Kidney (tissue), 14 donors: ENCODE data around the gene BCL6. TPM values are rescaled to one million over a fixed set of nuclear protein-coding genes. Genes with fewer than 3 reads are reported as not detected.

Experiments used
- DNase-seq, 5 donors: peaks; one replicate each; pipeline ENCODE4 v3.0.0-alpha.2; 2013 to 2020
- FAIRE-seq: peaks from 2 replicates; lab custom pipeline; 2012; peaks lifted over from hg19 to GRCh38; lab: Jason Lieb, UNC
- H3K27ac ChIP-seq, 2 donors: one replicate each; pipeline ENCODE4 v1.7.0; 2013; ENCODE audit warnings: low read depth in 2 of 2, low read length in 2 of 2, inconsistent platforms in 1 of 2
- H3K27me3 ChIP-seq: one replicate; pipeline ENCODE4 v1.7.1; 2013; ENCODE audit warnings: low read length, inconsistent platforms; ENCODE audit not compliant: control insufficient read depth, insufficient read depth
- H3K36me3 ChIP-seq, 3 donors: one replicate each; pipeline versions ENCODE4 v1.7.0 to v1.7.1; 2013; ENCODE audit warnings: low read length in 3 of 3, control low read depth in 1 of 3, inconsistent platforms in 1 of 3; ENCODE audit not compliant: insufficient read depth in 3 of 3, control insufficient read depth in 2 of 3
- H3K4me1 ChIP-seq, 3 donors: one replicate each; pipeline versions ENCODE4 v1.7.0 to v1.7.1; 2013; ENCODE audit warnings: low read length in 3 of 3, inconsistent platforms in 1 of 3, low read depth in 1 of 3; ENCODE audit not compliant: control insufficient read depth in 2 of 3, insufficient read depth in 2 of 3
- H3K4me3 ChIP-seq, 3 donors: one replicate each; pipeline versions ENCODE4 v1.7.0 to v1.8.1; 2013; ENCODE audit warnings: low read length in 3 of 3, control low read depth in 1 of 3, inconsistent platforms in 1 of 3
- H3K9ac ChIP-seq, 3 donors: one replicate each; pipeline versions ENCODE4 v1.7.0 to v1.7.1; 2013; ENCODE audit warnings: low read length in 3 of 3, control low read depth in 1 of 3, inconsistent platforms in 1 of 3
- H3K9me3 ChIP-seq, 3 donors: one replicate each; pipeline versions ENCODE4 v1.7.0 to v1.7.1; 2013; ENCODE audit warnings: low read length in 3 of 3, control low read depth in 1 of 3, inconsistent platforms in 1 of 3; ENCODE audit not compliant: control insufficient read depth in 2 of 3, insufficient read depth in 1 of 3
- intact Hi-C: fragments of 100-400 bp; cut with DNase I; formaldehyde crosslinking; loops from one replicate; pipeline ENCODE4 v1.11.1; 2022
- polyA plus RNA-seq: library from polyadenylated mRNA; stranded (reverse); fragments of 350-450 nt; fragmentation: Illumina TruSeq; extraction: RNeasy Lipid Tissue Mini Kit (QIAGEN cat#74804); gene quantifications from one replicate; pipeline ENCODE4 v1.2.3, GENCODE V29; 2014; ENCODE audit warnings: low read depth, low replicate concordance; ENCODE audit not compliant: insufficient read depth
- total RNA-seq: library from RNA; stranded (reverse); fragmentation: NEBNext Ultra II Directional; extraction: Animal tissue kit (Norgen Biotek cat#: 25700); gene quantifications from one replicate; pipeline ENCODE4 v1.2.1, GENCODE V29; 2021
- TF ChIP-seq, protein P1 (sequence below): IDR thresholded peaks from 3 replicates; pipeline ENCODE4 v1.5.1; 2012; ENCODE audit warnings: mild to moderate bottlenecking, moderate library complexity, borderline replicate concordance; ENCODE audit not compliant: insufficient read depth; ENCODE audit errors: extremely low read depth
- donor health status: control.
- donor health status: control.
- donor health status: control.
- donor health status: control.
- donor health status: control.
- donor health status: DM: yes; HTN: yes; CAD: no.
- donor health status: Normal renal cell carcinoma (clear cell type).

The BCL6 gene
- total and polyA plus RNA-seq, 2 donors from 2014 or later: 7.3 to 110 TPM

DNA sequence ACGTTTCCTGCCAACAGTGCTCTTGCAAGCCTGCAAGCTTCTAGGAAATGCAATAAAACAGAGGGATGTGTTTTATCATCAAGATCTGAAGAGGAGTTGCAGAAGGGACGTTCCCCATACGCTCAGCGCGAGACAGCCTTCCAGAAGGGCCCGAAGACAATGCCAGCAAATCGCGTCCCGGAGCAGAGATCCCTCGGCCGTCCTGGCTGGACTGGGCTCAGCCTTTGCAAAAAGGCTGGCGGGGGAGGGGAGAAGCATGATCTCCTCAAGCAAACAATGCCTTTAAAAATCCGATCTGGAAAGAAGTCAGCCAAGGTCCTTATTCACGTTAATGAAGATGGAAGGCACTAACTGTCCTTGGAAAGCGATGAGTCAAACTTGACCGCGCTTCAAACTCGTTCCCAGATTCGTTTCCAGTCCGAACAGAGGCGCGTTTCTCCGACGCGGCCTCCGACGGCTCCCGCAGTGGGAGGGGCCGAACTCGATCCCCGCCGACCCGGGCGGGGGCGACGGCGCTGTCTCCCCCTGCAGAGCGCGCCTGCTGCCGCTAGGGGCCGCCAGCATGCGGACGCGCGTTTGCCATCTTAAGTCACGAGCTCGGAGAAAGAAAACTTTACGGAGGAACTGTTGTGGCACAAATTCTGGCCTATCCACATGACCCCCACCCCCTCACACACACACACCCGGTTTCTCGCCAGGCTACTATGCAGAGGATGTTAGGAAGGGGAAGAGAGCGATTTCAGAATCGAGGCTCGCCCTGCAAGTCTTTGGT, 5.5 kb downstream of the BCL6 start:
- intact Hi-C loops: loop anchor here (5.0 to 10.0 kb wide), 2 partner anchors 305 to 1213 kb away; no protein-coding TSS in a partner anchor

DNA sequence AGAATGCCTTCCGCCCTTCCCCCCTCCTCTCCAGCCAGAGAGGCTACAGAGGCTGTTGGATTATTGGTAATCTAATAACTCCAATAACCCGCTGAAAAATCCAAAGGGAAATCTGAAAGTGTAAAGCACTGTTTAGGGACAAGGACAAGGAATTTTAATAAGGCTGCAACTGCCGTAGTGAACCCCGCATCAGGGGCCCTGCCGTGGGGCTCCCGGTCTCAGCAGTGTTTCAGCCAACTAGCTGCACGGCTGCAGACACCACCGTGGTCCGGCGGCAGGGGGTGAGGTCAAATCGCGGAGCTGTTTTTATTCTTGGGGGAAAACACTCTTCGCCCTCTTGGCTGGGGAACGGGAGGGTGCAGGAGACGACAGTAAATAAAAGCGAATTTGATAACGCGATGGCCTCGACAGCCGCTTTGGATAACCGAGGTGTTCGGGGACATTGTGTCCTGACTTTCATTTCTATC, 6.1 kb downstream of the BCL6 start:
- H3K4me3 ChIP-seq: peak overlapping the region; percentile 73 to 83 (median 81)
- H3K36me3 ChIP-seq: no peaks in the 10 kb centered on the region
- H3K9ac ChIP-seq: peak overlapping the region; percentile 74 to 98 (median 76)
- DNase-seq: peak in 2 of 5 donors; percentile 82 to 89
- H3K4me1 ChIP-seq: peaks cover 0 to 23% (median 11%) of the 10 kb centered on the region in 3 donors
- no peak for FAIRE-seq
- no peaks in the 10 kb centered on the region for H3K27me3 ChIP-seq
- H3K9me3 ChIP-seq: no peaks in the 10 kb centered on the region
- H3K27ac ChIP-seq: peak overlapping the region; percentile 94 to 97
- intact Hi-C loops: no loop called here
- TF ChIP-seq, protein P1, sequence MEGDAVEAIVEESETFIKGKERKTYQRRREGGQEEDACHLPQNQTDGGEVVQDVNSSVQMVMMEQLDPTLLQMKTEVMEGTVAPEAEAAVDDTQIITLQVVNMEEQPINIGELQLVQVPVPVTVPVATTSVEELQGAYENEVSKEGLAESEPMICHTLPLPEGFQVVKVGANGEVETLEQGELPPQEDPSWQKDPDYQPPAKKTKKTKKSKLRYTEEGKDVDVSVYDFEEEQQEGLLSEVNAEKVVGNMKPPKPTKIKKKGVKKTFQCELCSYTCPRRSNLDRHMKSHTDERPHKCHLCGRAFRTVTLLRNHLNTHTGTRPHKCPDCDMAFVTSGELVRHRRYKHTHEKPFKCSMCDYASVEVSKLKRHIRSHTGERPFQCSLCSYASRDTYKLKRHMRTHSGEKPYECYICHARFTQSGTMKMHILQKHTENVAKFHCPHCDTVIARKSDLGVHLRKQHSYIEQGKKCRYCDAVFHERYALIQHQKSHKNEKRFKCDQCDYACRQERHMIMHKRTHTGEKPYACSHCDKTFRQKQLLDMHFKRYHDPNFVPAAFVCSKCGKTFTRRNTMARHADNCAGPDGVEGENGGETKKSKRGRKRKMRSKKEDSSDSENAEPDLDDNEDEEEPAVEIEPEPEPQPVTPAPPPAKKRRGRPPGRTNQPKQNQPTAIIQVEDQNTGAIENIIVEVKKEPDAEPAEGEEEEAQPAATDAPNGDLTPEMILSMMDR: no peak

More for the DNA sequence above, 5.5 kb downstream of the BCL6 start:
- Histone ChIP-seq H3K4me1 (peaks cover 0 to 20% (median 11%) of the 10 kb centered on the region in 3 donors), H3K4me3 (peak overlapping the region; percentile 73 to 91 (median 83)), H3K9ac (peak overlapping the region; percentile 74 to 98 (median 83)), H3K27ac (peak overlapping the region; percentile 94 to 97), H3K9me3 (no peaks in the 10 kb centered on the region), H3K27me3 (no peaks in the 10 kb centered on the region), H3K36me3 (no peaks in the 10 kb centered on the region)
- TF ChIP-seq, protein P1: peak; percentile 96
- no peak for FAIRE-seq
- peak; percentile 91 to 96 (median 94) for DNase-seq

DNA sequence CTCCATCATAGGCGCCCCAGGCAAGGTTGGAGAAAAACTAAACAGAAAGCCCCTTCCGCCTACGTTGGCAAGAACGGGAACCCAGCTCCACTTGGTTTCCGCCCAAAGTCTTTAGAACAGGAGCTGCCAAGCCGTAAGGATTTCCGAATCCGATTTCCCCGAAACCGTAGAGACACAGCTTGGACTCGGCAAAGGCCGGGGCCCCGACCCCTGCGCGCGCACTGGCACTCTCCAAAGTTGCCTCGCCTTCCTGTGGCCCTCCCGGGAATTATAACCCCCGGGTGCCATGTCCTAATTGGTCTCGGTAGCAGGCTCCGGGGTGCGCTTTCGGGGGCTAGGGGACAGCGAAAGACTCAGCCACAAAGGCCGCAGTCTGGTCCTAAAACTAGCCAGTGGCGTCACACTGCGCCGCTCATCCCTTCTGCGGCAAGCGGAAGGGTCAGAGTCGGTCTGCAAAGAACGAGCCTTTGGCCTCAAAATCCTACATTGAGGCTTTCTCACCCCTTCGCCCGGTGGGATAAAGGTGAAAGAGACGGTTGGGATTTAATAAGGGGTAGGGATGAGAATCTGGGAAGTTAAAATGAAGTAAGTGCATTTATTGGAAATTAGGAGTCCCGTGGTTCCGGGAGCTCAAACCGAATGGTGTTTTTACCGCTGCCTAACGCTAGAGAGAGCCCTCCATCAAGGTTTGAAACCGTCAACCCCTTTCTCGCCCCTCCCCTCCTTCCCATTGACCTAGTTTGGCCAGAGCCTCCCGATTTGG, 6.8 kb downstream of the BCL6 start:
- peaks cover 0 to 23% (median 11%) of the 10 kb centered on the region in 3 donors for H3K4me1 ChIP-seq
- H3K36me3 ChIP-seq: peaks cover 0 to 2% (median 1%) of the 10 kb centered on the region in 3 donors
- intact Hi-C loops: no loop called here

More for the DNA sequence above, 6.8 kb downstream of the BCL6 start:
- Histone ChIP-seq H3K27me3 (no peaks in the 10 kb centered on the region), H3K9me3 (no peaks in the 10 kb centered on the region), H3K4me3 (peak overlapping the region; percentile 73 to 83 (median 81)), H3K9ac (peak overlapping the region; percentile 74 to 98 (median 82)), H3K27ac (peak overlapping the region; percentile 94 to 97)
- no peak for FAIRE-seq
- DNase-seq: peak; percentile 92 to 98 (median 93)
- TF ChIP-seq, protein P1: peak; percentile 83
